HG03045 (cell line): ENCODE data around the gene SMCO2.
A peak's percentile ranks its signal among the peaks of the same experiment; 100 is the strongest.

Source experiments
- ATAC-seq: cut with Tn5 transposase; IDR thresholded peaks from one replicate; pipeline ENCODE4 v1.9.1; 2021; ENCODE audit warnings: mild to moderate bottlenecking, moderate library complexity; ENCODE audit not compliant: unreplicated experiment

Gene SMCO2

GRCh38 chr12:27549236-27549800 lies 102.8 kb downstream of the SMCO2 start:
- ATAC-seq = no peak

GRCh38 chr12:27549801-27550652 lies 103.5 kb downstream of the SMCO2 start:
- peak; percentile 49 for ATAC-seq

DNA sequence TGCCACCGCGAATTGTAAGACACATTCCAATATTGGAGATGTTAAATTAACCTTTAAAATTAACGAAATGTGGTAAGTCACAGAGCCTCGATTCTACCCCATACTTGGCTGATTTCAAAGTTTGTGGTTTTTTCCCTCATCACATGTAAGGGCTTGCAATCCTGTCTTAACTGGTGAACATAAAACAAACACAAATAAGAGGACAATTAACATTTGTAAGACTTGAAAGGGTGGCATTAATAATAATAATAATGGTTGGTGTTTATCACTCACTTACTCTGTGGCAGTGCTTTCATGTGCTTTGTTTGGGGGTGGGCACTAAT lies 104.1 kb downstream of the SMCO2 start:
- ATAC-seq = no peak

GRCh38 chr12:27551172-27551840 lies 104.8 kb downstream of the SMCO2 start:
- ATAC-seq = no peak
